Fibroblast of lung (primary cell): ENCODE measurements around the gene EIF2B5.
A peak's percentile ranks its signal among the peaks of the same experiment; 100 is the strongest.
"Not testable (repeated sequence)": the region's sequence is repeated elsewhere in the genome, so short reads cannot be mapped to it uniquely, and the experiment has no call there.

Source experiments
- CTCF ChIP-seq, 2 donors: IDR thresholded peaks in 1 of 2; conservative IDR thresholded peaks in 1 of 2; 1 replicate in 1 of 2; 2 replicates in 1 of 2; pipeline ENCODE4 v1.5.1; 2011 to 2012; ENCODE audit warnings: low read length in 2 of 2, control low read depth in 1 of 2, inconsistent platforms in 1 of 2, low read depth in 1 of 2, mild to moderate bottlenecking in 1 of 2
- EZH2 ChIP-seq: IDR thresholded peaks from 2 replicates; pipeline ENCODE4 v1.5.1; 2012; ENCODE audit warnings: low read length, control low read depth, mild to moderate bottlenecking; ENCODE audit errors: missing control alignments

- peak in 1 of 2 donors; percentile 26 for TF ChIP-seq CTCF (conservative IDR thresholded peaks at IDR 0.05 in 1 of 2, IDR thresholded peaks at IDR 0.05 in 1 of 2; ENCODE audit: low read depth in 1 of 2, low read length in 2 of 2)
- TF ChIP-seq EZH2, result not testable (repeated sequence)
Measured at GRCh38 chr3:184149770-184150169, 14.6 kb downstream of the EIF2B5 start.
